Glutamatergic neuron (in vitro differentiated cells): ENCODE measurements around the gene LTBP2. TPM values are rescaled to one million over a fixed set of nuclear protein-coding genes. Genes with fewer than 3 reads are reported as not detected.
A peak's percentile ranks its signal among the peaks of the same experiment; 100 is the strongest.
"Not testable (repeated sequence)": the region's sequence is repeated elsewhere in the genome, so short reads cannot be mapped to it uniquely, and the experiment has no call there.

Experiments
- DNase-seq: peaks from one replicate; pipeline ENCODE4 v3.0.0; 2022
- H3K27ac Mint-ChIP-seq: one replicate; pipeline ENCODE4 v1.8.0; 2020; ENCODE audit warnings: mild to moderate bottlenecking, mixed read lengths, inconsistent platforms; ENCODE audit not compliant: unreplicated experiment
- H3K27me3 Mint-ChIP-seq: one replicate; pipeline ENCODE4 v1.8.0; 2020; ENCODE audit warnings: mild to moderate bottlenecking, moderate library complexity, mixed read lengths, inconsistent platforms; ENCODE audit not compliant: unreplicated experiment
- H3K36me3 Mint-ChIP-seq: one replicate; pipeline ENCODE4 v1.8.0; 2020; ENCODE audit warnings: mild to moderate bottlenecking, mixed read lengths, inconsistent platforms; ENCODE audit not compliant: unreplicated experiment
- H3K4me1 Mint-ChIP-seq: one replicate; pipeline ENCODE4 v1.8.0; 2020; ENCODE audit warnings: mild to moderate bottlenecking, low read depth, mixed read lengths, inconsistent platforms; ENCODE audit not compliant: unreplicated experiment
- H3K4me3 Mint-ChIP-seq: one replicate; pipeline ENCODE4 v1.8.0; 2020; ENCODE audit warnings: mild to moderate bottlenecking, mixed read lengths, inconsistent platforms; ENCODE audit not compliant: unreplicated experiment
- H3K9me3 Mint-ChIP-seq: one replicate; pipeline ENCODE4 v1.8.0; 2020; ENCODE audit warnings: mild to moderate bottlenecking, moderate library complexity, mixed read lengths, inconsistent platforms; ENCODE audit not compliant: unreplicated experiment
- total RNA-seq: library from RNA; stranded (reverse); fragmentation: NEBNext Ultra II Directional; extraction: Animal tissue kit (Norgen Biotek cat#: 25700); gene quantifications from one replicate; pipeline ENCODE4 v1.2.1, GENCODE V29; 2021; ENCODE audit not compliant: unreplicated experiment
- TF ChIP-seq, protein P1 (sequence below): fragments of 200-600 bp; sonication (generic); IDR thresholded peaks from one replicate; pipeline ENCODE4 v1.5.0; 2021; ENCODE audit not compliant: partially characterized antibody, unreplicated experiment

Gene LTBP2
- total RNA-seq, 1 donor from 2014 or later, result 1.2 TPM

- DNase-seq, result peak; percentile 81
- peaks cover 11% of the 10 kb centered on the region for H3K36me3 Mint-ChIP-seq
- H3K4me3 Mint-ChIP-seq, result no peak overlapping the region
- peaks cover 17% of the 10 kb centered on the region for H3K4me1 Mint-ChIP-seq
- TF ChIP-seq, protein P1, sequence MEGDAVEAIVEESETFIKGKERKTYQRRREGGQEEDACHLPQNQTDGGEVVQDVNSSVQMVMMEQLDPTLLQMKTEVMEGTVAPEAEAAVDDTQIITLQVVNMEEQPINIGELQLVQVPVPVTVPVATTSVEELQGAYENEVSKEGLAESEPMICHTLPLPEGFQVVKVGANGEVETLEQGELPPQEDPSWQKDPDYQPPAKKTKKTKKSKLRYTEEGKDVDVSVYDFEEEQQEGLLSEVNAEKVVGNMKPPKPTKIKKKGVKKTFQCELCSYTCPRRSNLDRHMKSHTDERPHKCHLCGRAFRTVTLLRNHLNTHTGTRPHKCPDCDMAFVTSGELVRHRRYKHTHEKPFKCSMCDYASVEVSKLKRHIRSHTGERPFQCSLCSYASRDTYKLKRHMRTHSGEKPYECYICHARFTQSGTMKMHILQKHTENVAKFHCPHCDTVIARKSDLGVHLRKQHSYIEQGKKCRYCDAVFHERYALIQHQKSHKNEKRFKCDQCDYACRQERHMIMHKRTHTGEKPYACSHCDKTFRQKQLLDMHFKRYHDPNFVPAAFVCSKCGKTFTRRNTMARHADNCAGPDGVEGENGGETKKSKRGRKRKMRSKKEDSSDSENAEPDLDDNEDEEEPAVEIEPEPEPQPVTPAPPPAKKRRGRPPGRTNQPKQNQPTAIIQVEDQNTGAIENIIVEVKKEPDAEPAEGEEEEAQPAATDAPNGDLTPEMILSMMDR, result peak; percentile 79
- H3K27me3 Mint-ChIP-seq, result peaks cover 9% of the 10 kb centered on the region
- H3K27ac Mint-ChIP-seq, result peak overlapping the region; percentile 84
- peaks cover 9% of the 10 kb centered on the region for H3K9me3 Mint-ChIP-seq
Observed at GRCh38 chr14:74459289-74459946, 152.6 kb downstream of the LTBP2 start.

GRCh38 chr14:74457565-74457895 lies 154.5 kb downstream of the LTBP2 start:
- Mint-ChIP-seq H3K36me3 (peaks cover 14% of the 10 kb centered on the region), H3K4me3 (peak overlapping the region; percentile 55), H3K27ac (peak overlapping the region; percentile 71), H3K4me1 (peaks cover 17% of the 10 kb centered on the region), H3K9me3 (peaks cover 9% of the 10 kb centered on the region), H3K27me3 (peaks cover 8% of the 10 kb centered on the region)
- TF ChIP-seq, protein P1, result no peak
- no peak for DNase-seq

DNA sequence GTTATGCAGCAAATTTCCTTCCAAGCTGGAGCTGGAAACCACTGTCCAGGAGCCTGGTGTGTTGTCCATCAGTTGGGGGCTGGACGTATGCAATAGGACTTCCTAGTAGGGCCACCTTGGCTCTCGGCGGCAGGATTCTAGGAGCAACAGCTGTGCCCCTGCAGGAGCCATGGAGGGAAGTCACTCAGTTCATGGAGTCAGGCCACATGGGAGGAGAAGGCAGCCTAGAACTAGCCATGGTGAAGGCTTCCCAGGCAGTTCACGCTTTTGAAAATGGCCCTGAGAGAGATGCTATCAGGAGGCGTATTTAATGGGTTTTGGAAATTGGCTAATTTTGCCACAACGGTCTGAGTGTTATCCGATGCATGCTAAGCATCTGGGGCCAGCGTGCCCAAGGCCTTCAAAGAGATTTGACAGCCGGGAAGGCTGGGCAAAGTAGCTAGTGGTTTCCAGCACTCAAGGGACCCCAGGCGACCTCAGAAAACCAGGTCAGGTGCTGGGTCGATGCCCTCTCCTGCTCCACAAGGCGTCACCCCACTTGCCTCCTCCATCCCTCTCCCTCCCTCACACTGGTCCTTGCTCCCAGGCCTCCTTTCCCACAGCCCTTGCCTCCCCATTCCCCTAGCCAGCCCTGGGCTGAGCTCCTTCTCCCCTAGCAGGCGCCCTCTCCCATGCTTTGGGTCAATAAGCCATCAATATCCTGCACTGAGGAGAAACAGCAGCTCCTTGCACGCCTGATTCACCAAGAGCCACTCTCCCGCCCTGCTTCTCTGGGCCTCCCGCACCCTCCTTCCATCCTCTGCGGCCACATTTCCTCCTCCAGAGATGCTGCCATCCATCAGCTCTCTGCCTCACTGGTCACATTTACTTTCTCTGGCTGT lies 155.1 kb downstream of the LTBP2 start:
- Mint-ChIP-seq H3K4me1 (peaks cover 17% of the 10 kb centered on the region), H3K27ac (peak overlapping the region; percentile 71), H3K9me3 (peaks cover 9% of the 10 kb centered on the region), H3K4me3 (peak overlapping the region; percentile 55), H3K27me3 (peaks cover 8% of the 10 kb centered on the region), H3K36me3 (peaks cover 17% of the 10 kb centered on the region)
- TF ChIP-seq, protein P1, result no peak
- DNase-seq, result peak; percentile 31

DNA sequence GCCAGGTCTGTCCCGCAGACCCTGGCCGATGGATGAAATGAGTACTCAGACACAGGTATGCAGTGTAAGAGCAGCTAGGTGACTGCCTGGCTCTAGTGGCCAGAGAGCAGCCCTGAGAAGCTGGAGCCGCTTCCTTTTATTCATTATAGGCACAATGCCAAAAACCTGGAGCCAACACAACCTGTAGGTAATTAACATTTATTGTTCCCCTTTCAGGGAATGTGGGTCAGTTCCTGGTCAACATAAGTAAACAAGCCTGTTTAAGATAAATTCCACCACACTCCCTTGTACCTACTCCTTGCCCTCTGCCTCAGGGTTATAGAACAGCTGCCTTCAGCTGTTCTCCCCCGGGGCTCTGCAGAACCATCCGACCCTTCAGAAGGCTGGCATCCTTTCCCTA lies 157.6 kb downstream of the LTBP2 start:
- H3K27ac Mint-ChIP-seq, H3K27me3 Mint-ChIP-seq, H3K4me1 Mint-ChIP-seq, H3K4me3 Mint-ChIP-seq, H3K9me3 Mint-ChIP-seq, DNase-seq: not testable (repeated sequence)
- peaks cover 17% of the 10 kb centered on the region for H3K36me3 Mint-ChIP-seq

Other genes with a start within 250 kb of the LTBP2 start
- gene SYNDIG1L, start 186.0 kb downstream of the LTBP2 start, total RNA-seq, result 1.5 TPM
- gene NPC2, start 118.9 kb downstream of the LTBP2 start, total RNA-seq, result 17.6 TPM
- gene ISCA2, start 118.5 kb downstream of the LTBP2 start, total RNA-seq, result 14.8 TPM
- 69.7 TPM for gene AREL1, start 100.8 kb upstream of the LTBP2 start, total RNA-seq
- gene FCF1, start 100.9 kb upstream of the LTBP2 start, total RNA-seq, result 39.9 TPM
- 99.9 TPM for gene YLPM1, start 151.1 kb upstream of the LTBP2 start, total RNA-seq